NCI-H446 (cell line): ENCODE measurements around the gene VIPR2.

Source experiments
- DNase-seq, 2 experiments: peaks; one replicate each; lab custom pipeline; 2025; lab: John Stamatoyannopoulos, UW

VIPR2 gene

GRCh38 chr7:159064816-159065510, 79.7 kb downstream of the VIPR2 start:
- DNase-seq = no peak

GRCh38 chr7:159064121-159064815, 80.4 kb downstream of the VIPR2 start:
- no peak for DNase-seq

- DNase-seq = no peak
These were observed 81.4 kb downstream of the VIPR2 start for GRCh38 chr7:159063046-159063840.

- DNase-seq = no peak
These were observed 82.1 kb downstream of the VIPR2 start for GRCh38 chr7:159062569-159062968.

GRCh38 chr7:159061674-159062212, 82.9 kb downstream of the VIPR2 start:
- DNase-seq = no peak

- no peak for DNase-seq
These were observed 83.5 kb downstream of the VIPR2 start for GRCh38 chr7:159061209-159061608.

GRCh38 chr7:159060440-159060839, 84.2 kb downstream of the VIPR2 start:
- no peak for DNase-seq

- no peak for DNase-seq
These were observed 85.0 kb downstream of the VIPR2 start for GRCh38 chr7:159059629-159060028.

- DNase-seq = no peak
These were observed 87.0 kb downstream of the VIPR2 start for GRCh38 chr7:159057647-159058046.

GRCh38 chr7:159056737-159057136, 87.9 kb downstream of the VIPR2 start:
- no peak for DNase-seq

GRCh38 chr7:159051916-159052315, 92.8 kb downstream of the VIPR2 start:
- DNase-seq = no peak

- no peak for DNase-seq
These were observed 94.0 kb downstream of the VIPR2 start for GRCh38 chr7:159050704-159051103.

- DNase-seq = no peak
These were observed 95.2 kb downstream of the VIPR2 start for GRCh38 chr7:159049266-159050025.

- no peak for DNase-seq
These were observed 96.0 kb downstream of the VIPR2 start for GRCh38 chr7:159048656-159049055.

- no peak for DNase-seq
These were observed 97.1 kb downstream of the VIPR2 start for GRCh38 chr7:159047536-159047935.

GRCh38 chr7:159046300-159046699, 98.4 kb downstream of the VIPR2 start:
- no peak for DNase-seq

GRCh38 chr7:159045839-159046238, 98.8 kb downstream of the VIPR2 start:
- no peak for DNase-seq

GRCh38 chr7:159042581-159043101, 102.0 kb downstream of the VIPR2 start:
- no peak for DNase-seq

- no peak for DNase-seq
These were observed 102.6 kb downstream of the VIPR2 start for GRCh38 chr7:159042103-159042502.

- DNase-seq = no peak
These were observed 103.6 kb downstream of the VIPR2 start for GRCh38 chr7:159040912-159041711.

- no peak for DNase-seq
These were observed 104.5 kb downstream of the VIPR2 start for GRCh38 chr7:159040146-159040545.
